Measurements from ENCODE around the gene PHLDB3.

GRCh38 chr19:43540381-43540780, 35.8 kb upstream of the PHLDB3 start:
- TF ChIP-seq, protein P1, sequence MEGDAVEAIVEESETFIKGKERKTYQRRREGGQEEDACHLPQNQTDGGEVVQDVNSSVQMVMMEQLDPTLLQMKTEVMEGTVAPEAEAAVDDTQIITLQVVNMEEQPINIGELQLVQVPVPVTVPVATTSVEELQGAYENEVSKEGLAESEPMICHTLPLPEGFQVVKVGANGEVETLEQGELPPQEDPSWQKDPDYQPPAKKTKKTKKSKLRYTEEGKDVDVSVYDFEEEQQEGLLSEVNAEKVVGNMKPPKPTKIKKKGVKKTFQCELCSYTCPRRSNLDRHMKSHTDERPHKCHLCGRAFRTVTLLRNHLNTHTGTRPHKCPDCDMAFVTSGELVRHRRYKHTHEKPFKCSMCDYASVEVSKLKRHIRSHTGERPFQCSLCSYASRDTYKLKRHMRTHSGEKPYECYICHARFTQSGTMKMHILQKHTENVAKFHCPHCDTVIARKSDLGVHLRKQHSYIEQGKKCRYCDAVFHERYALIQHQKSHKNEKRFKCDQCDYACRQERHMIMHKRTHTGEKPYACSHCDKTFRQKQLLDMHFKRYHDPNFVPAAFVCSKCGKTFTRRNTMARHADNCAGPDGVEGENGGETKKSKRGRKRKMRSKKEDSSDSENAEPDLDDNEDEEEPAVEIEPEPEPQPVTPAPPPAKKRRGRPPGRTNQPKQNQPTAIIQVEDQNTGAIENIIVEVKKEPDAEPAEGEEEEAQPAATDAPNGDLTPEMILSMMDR (IDR thresholded peaks at IDR 0.05): no peak
- no peak for TF ChIP-seq POLR2A (IDR thresholded peaks at IDR 0.05)
- TF ChIP-seq EP300 (IDR thresholded peaks at IDR 0.05): no peak

All from sigmoid colon (tissue), 4 donors.